Uterus (tissue), 2 donors: ENCODE measurements around the gene EMP3.
"Not testable (repeated sequence)": the region's sequence is repeated elsewhere in the genome, so short reads cannot be mapped to it uniquely, and the experiment has no call there.

Experiments used
- POLR2A ChIP-seq, 2 donors: fragments of 450-650 bp; IDR thresholded peaks; one replicate each; pipeline ENCODE4 v1.6.1; 2016; ENCODE audit warnings: antibody characterized with exemption in 2 of 2, mild to moderate bottlenecking in 1 of 2, moderate library complexity in 1 of 2
- TF ChIP-seq, protein P1 (sequence below), 4 experiments: fragments of 200-600 bp in 2 of 4; fragments of 450-650 bp in 2 of 4; sonication (generic) in 2 of 4; IDR thresholded peaks; one replicate each; pipeline ENCODE4 v1.5.1; 2016 to 2019; ENCODE audit warnings: antibody characterized with exemption in 4 of 4, mild to moderate bottlenecking in 2 of 4, moderate library complexity in 1 of 4

DNA sequence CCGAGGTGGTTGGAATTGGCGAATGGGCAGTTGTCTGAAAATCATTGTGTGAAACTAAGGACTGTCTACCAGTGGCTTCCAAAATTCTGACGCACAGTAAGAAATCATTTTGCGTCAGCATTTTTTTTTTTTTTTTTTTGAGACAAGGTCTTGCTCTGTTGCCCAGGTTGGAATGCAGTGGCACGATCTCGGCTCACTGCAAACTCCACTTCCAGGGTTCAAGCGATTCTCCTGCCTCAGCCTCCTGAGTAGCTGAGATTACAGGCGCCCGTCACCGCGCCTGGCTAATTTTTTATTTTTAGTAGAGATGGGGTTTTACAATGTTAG, 33.9 kb upstream of the EMP3 start:
- TF ChIP-seq, protein P1, sequence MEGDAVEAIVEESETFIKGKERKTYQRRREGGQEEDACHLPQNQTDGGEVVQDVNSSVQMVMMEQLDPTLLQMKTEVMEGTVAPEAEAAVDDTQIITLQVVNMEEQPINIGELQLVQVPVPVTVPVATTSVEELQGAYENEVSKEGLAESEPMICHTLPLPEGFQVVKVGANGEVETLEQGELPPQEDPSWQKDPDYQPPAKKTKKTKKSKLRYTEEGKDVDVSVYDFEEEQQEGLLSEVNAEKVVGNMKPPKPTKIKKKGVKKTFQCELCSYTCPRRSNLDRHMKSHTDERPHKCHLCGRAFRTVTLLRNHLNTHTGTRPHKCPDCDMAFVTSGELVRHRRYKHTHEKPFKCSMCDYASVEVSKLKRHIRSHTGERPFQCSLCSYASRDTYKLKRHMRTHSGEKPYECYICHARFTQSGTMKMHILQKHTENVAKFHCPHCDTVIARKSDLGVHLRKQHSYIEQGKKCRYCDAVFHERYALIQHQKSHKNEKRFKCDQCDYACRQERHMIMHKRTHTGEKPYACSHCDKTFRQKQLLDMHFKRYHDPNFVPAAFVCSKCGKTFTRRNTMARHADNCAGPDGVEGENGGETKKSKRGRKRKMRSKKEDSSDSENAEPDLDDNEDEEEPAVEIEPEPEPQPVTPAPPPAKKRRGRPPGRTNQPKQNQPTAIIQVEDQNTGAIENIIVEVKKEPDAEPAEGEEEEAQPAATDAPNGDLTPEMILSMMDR (IDR thresholded peaks at IDR 0.05): not testable (repeated sequence)
- not testable (repeated sequence) for TF ChIP-seq POLR2A (IDR thresholded peaks at IDR 0.05)
